HG03469 (cell line): ENCODE data around the gene FANCM.
A peak's percentile ranks its signal among the peaks of the same experiment; 100 is the strongest.

Experiments used
- ATAC-seq: cut with Tn5 transposase; IDR thresholded peaks from one replicate; pipeline ENCODE4 v1.9.1; 2021; ENCODE audit warnings: mild to moderate bottlenecking, moderate library complexity, moderate number of reproducible peaks; ENCODE audit not compliant: unreplicated experiment

FANCM gene

GRCh38 chr14:45135659-45136395, at the start of gene FANCM:
TSS of gene FANCM (plus strand) at chr14:45135930. CDS start at chr14:45136032, 102 bp downstream.
- ATAC-seq = peak; percentile 23

- peak; percentile 81 for ATAC-seq
Observed at GRCh38 chr14:45089813-45090212, 45.9 kb upstream of the FANCM start.

- no peak for ATAC-seq
Observed at GRCh38 chr14:45091710-45092109, 44.0 kb upstream of the FANCM start.

- no peak for ATAC-seq
Observed at GRCh38 chr14:45094275-45094674, 41.5 kb upstream of the FANCM start.

- no peak for ATAC-seq
Observed at GRCh38 chr14:45095143-45095542, 40.6 kb upstream of the FANCM start.

- no peak for ATAC-seq
Observed at GRCh38 chr14:45096218-45096617, 39.5 kb upstream of the FANCM start.

GRCh38 chr14:45103806-45104205, 31.9 kb upstream of the FANCM start:
- no peak for ATAC-seq

GRCh38 chr14:45104561-45104960, 31.2 kb upstream of the FANCM start:
- ATAC-seq = no peak

- no peak for ATAC-seq
Observed at GRCh38 chr14:45112896-45113781, 22.6 kb upstream of the FANCM start.

GRCh38 chr14:45114327-45114726, 21.4 kb upstream of the FANCM start:
- no peak for ATAC-seq

- no peak for ATAC-seq
Observed at GRCh38 chr14:45118594-45118993, 17.1 kb upstream of the FANCM start.

GRCh38 chr14:45120096-45120495, 15.6 kb upstream of the FANCM start:
- ATAC-seq = no peak

- ATAC-seq = no peak
Observed at GRCh38 chr14:45123271-45123670, 12.5 kb upstream of the FANCM start.

GRCh38 chr14:45125754-45126153, 10.0 kb upstream of the FANCM start:
- ATAC-seq = no peak

GRCh38 chr14:45128963-45129629, 6.6 kb upstream of the FANCM start:
- ATAC-seq = no peak

- ATAC-seq = no peak
Observed at GRCh38 chr14:45133683-45134050, 2.1 kb upstream of the FANCM start.

GRCh38 chr14:45134051-45134958, 1.4 kb upstream of the FANCM start, which contains the start of gene FKBP3:
TSS of gene FKBP3 (minus strand) at chr14:45134481. CDS start at chr14:45134456, 25 bp downstream.
- peak; percentile 87 for ATAC-seq

- ATAC-seq = no peak
Observed at GRCh38 chr14:45135156-45135555, 574 bp upstream of the FANCM start.

- ATAC-seq = no peak
Observed at GRCh38 chr14:45136399-45136798, 669 bp downstream of the FANCM start.

GRCh38 chr14:45140661-45141187, 5.0 kb downstream of the FANCM start:
- no peak for ATAC-seq
